NCI-H524 treated with DMSO at 0.1 percent for 48 hours (cell line): ENCODE results near the gene NAT16.
A peak's percentile ranks its signal among the peaks of the same experiment; 100 is the strongest.
"Not testable (repeated sequence)": the region's sequence is repeated elsewhere in the genome, so short reads cannot be mapped to it uniquely, and the experiment has no call there.

Source experiments
- DNase-seq: peaks from one replicate; lab custom pipeline; 2025; lab: John Stamatoyannopoulos, UW

The NAT16 gene

DNA sequence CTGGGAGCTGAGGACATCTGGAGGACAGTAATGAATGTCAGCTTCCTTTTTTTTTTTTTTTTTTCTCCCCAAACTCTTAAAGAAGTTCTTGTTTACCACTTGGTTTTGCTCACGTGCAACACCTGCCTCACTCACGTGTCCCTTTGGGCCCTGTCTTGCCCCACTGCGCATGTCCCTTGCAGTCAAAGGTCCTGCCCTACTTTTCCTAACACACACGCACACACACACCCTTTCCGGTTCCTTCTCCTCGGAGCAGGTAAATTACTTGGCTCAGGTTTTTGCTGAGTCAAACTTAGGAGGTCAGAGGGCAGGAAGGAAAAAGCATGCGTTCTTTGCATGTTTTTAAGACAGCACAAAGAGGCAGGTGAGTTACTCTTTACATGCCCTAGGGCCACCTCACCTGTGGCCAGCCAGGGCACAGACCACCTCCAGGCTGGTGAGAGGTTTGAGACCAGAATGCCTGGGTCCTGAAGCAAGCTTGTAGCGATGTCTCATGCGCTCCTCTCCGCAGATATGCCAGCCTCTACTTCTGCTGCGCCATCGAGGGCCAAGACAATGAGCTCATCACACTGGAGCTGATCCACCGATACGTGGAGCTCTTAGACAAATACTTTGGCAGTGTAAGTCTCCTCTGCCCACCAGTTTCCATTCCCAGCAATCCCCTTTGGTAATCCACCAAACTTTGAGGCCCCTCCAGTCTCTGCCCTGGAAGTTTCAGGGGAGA lies 23.1 kb downstream of the NAT16 start:
- DNase-seq, result no peak

DNA sequence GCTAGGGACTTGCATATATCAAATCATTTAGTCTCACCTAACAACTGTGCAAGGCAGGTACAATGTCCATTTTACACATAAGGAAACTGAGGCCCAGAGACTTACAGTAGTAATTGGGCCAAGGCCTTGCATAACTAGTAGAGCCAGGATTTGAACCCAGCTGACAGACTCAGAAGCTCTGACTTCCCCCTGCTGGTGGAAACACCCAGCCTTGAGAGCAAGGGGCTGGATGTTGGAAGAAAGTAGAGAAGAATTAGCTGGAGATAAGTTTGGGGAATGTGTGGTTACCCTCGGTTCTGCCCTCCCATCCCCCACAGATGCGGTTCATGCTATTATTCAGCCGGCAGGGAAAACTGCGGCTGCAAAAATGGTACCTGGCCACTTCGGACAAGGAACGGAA lies 23.8 kb downstream of the NAT16 start:
- no peak for DNase-seq

GRCh38 chr7:101155303-101155702 lies 24.8 kb downstream of the NAT16 start:
- DNase-seq, result no peak

- no peak for DNase-seq
Measured at GRCh38 chr7:101154693-101155102, 25.4 kb downstream of the NAT16 start.

GRCh38 chr7:101153969-101154692 lies 26.0 kb downstream of the NAT16 start, which contains the start of gene AP1S1:
AP1S1 (plus strand) TSS chr7:101154476; CDS start chr7:101154515, 39 bp downstream.
- DNase-seq, result peak; percentile 80

DNA sequence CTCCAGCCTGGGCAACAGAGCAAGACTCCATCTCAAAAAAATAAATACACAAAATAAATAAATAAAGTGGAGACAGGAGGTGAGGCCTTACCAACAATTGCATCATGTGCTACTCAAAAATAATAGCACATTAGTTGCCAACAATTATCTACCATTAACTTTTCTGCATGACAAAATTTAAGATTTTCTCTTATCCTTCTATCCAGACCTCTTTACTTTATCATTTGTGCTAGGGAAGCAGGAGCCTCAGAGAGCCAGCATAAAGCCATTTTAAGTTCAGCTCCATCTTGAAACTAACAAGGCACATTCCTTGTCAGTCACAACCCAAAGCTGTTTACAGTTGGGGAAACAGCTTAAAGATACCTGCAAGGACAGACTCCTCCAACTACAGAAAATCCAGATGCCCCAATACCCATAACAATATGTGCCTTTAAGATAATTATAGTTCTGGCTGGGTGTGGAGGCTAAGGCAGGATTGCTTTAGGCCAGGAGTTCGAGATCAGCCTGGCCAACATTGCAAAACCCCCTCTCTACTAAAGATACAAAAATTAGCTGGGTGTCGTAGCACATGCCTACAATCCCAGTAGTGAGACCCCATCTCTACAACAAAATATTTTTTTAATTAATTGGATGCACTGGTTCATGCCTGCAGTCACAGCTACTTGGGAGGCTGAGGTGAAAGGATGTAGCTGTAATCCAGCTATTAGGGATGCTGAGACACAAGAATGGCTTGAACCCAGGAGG lies 28.0 kb downstream of the NAT16 start:
- no peak for DNase-seq

DNA sequence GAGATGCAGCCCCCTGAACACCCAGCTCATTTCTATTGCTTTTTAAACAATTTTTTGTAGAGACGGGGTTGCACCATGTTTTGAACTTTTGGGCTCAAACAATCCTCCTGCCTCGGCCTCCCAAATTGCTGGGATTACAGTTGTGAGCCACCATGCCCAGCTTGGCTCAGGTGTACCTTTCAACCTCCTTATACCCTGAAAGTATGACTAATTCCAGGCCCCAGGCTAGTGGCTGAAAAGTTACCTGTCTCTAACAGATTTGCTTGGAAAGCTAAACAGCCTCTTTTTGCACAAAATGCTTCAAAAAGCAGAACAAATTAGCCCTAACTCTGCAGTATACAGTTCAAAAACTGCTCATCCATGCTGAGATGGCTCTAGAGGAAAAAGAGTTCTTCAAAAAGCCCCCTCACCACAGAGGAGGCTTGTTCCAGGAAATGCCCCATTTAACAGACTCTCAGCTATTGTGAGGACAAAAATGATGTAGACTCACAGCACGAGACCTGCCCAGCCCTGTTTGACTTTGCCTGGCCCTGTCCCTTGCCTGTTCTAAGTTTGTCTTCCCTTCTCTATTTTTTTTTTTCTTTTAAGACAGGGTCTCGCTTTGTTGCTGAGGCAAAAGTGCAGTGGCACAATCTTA lies 39.2 kb downstream of the NAT16 start:
- no peak for DNase-seq

DNA sequence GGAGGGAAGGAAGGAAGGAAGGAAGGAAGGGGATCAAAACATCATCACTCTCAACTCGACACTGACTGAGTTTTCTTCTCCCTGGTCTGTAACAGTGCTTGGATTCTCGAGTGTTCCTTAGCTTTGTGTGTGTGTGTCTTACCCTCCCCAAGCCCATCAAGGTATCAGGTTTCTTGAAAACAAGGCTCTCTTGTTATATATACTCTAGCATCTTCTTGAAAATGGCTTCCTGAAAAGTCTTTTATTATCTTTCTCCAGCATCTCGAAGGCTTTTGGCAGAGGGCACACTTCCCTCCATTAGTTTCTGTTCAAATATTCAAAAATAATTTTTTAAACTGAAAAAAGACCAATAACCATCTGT lies 39.8 kb downstream of the NAT16 start:
- DNase-seq, result no peak

GRCh38 chr7:101138213-101138870 lies 41.8 kb downstream of the NAT16 start:
- DNase-seq, result no peak

DNA sequence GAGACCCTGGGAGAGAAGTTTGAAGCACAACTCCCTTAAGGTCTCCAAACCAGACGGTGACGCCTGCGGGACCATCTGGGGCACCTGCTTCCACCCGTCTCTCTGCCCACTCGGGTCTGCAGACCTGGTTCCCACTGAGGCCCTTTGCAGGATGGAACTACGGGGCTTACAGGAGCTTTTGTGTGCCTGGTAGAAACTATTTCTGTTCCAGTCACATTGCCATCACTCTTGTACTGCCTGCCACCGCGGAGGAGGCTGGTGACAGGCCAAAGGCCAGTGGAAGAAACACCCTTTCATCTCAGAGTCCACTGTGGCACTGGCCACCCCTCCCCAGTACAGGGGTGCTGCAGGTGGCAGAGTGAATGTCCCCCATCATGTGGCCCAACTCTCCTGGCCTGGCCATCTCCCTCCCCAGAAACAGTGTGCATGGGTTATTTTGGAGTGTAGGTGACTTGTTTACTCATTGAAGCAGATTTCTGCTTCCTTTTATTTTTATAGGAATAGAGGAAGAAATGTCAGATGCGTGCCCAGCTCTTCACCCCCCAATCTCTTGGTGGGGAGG lies 42.4 kb downstream of the NAT16 start:
- no peak for DNase-seq

DNA sequence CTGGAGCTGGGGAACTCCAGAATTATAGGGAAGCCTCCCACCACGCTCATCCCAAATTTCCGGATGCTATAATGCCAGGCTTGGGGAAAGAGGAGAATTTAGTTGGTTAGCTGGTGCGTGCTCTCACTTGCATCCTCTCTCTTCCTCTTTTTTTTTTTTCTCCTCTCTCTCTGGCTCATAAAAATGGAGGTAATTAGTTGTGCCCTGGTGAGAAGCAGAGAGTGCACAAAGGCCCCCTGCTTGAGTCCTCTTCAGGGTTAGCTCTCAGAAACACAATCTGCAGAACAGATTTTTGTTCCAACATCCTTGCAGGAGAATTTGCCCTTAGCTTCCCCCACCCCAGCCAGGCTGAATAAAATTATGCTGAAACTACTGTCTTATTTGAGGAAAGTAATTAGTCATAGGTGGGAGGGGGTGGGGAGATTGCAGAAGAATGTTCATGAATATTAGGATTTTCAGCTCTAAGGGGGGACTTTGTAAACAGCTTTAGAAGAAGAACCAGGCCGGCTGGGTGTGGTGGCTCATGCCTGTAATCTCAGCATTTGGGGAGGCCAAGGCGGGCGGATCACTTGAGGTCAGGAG lies 45.6 kb downstream of the NAT16 start:
- DNase-seq, result no peak

DNA sequence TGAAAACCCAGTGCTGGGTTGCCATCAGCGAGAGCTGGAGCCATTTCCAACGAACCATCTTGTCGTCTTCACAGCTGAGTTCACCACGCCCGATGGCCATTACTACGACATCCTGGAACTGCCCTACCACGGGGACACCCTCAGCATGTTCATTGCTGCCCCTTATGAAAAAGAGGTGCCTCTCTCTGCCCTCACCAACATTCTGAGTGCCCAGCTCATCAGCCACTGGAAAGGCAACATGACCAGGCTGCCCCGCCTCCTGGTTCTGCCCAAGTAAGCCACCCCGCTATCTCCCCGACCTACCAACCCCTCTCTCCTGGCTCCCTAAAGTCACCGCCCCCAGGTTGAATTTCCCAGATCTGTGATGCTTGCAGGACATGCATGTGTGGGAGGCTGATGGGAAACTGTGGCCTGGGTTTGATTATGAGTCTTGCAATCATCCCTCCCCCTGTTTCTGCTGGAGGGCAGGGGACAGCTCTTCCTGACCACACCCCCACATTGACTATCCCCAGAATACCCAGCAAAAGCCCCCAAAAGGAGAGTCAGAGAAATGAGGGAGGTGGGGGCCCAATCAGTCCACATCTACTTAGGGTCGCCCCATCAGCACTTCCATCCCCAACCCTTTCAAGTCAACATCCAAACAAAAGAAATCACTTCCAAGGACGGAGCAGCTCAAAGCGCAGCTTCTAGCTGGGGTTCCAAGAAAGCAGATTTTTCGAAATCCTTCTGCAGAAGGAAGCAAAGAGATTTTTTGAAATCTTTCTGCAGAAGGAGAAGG lies 46.3 kb downstream of the NAT16 start:
- DNase-seq, result no peak

- DNase-seq, result not testable (repeated sequence)
Measured at GRCh38 chr7:101132626-101133600, 47.2 kb downstream of the NAT16 start.

DNA sequence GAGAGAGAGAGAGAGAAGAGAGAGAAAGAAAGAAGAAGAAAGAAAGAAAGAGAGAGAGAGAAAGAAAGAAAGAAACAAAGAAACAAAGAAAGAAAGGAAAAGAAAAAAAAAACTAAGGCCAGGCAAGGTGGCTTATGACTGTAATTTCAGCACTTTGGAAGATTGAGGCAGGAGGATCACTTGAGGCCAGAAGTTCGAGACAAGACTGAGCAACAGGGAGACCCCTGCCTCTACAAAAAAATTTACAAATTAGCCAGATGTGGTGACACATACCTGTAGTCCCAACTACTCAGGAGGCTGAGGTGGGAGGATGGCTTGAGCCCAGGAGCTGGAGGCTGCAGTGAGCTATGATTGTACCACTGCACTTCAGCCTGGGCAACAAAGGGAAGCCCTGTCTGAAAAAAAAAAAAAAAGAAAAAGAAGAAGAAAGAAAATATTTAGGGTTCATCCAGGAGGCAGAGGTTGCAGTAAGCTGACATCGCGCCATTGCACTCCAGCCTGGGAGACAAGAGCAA lies 50.4 kb downstream of the NAT16 start:
- DNase-seq, result no peak

DNA sequence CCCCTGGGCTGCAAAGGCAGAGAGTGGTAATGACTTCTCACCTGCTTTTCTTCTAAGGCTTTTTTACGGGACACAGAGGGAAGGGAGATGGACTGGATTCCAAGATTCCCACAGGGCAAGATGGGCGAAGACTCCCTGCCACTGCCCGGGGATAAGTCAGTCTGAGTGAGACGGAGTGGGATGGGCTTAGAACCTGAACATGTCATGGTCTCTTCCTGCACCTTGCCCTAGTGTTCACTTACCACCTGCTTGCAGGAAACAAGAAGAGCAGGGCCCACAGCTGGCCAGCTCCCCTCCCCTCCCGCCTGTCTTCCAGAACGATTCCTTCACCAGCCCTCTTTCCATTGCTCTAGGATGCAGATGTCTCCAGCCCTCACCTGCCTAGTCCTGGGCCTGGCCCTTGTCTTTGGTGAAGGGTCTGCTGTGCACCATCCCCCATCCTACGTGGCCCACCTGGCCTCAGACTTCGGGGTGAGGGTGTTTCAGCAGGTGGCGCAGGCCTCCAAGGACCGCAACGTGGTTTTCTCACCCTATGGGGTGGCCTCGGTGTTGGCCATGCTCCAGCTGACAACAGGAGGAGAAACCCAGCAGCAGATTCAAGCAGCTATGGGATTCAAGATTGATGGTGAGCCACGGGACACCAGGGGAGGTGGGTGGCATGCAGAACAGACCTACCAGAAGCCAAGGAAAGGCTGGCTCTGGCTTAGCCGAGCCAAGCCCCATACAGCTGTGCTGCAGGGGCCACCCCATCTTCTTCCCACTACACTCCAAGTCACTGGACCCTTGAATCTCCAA lies 51.9 kb downstream of the NAT16 start:
- DNase-seq, result no peak

DNA sequence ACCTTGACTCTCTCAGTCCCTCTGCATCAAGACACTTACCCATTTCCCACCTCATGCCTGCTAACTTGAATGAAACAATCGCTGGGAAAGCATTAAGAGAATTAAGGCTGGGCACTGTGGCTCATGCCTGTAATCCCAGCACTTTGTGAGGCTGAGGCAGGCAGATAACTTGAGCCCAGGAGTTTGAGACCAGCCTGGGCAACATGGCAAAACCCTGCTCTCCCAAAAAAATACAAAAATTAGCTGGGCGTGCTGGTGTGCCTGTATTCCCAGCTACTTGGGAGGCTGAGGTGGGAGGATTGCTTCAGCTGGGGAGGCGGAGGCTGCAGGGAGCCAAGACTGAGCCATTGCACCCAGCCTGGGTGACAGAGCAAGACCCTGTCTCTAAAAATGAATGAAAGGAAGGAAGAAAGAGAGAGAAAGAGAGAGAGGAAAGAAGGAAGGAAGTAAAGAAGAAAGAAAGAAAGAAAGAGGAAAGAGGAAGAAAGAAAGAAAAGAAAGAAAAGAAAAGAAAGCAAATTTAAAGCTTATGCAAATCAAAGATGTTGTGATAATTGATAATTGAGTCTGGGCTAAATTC lies 52.5 kb downstream of the NAT16 start:
- no peak for DNase-seq

DNA sequence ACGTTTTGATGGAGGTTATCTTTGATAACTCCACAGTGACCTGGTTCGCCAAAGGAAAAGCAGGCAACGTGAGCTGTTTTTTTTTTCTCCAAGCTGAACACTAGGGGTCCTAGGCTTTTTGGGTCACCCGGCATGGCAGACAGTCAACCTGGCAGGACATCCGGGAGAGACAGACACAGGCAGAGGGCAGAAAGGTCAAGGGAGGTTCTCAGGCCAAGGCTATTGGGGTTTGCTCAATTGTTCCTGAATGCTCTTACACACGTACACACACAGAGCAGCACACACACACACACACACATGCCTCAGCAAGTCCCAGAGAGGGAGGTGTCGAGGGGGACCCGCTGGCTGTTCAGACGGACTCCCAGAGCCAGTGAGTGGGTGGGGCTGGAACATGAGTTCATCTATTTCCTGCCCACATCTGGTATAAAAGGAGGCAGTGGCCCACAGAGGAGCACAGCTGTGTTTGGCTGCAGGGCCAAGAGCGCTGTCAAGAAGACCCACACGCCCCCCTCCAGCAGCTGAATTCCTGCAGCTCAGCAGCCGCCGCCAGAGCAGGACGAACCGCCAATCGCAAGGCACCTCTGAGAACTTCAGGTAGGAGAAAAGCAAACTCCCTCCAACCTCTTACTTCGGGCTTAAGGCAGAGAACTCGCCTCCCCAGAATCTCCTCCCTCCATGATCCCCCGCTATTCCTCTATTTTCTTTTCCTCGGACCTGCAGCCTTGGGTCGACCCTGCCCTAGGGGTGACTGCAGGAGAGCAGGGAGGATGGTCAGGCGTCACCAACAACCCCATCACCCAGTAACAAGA lies 53.2 kb downstream of the NAT16 start, which contains the start of gene SERPINE1:
SERPINE1 (plus strand) TSS at position 454 of the 809 bp plus-strand sequence. CDS start 1,290 bp downstream, outside the sequence.
- DNase-seq, result no peak
